H1 (cell line): ENCODE data around the gene PPME1. TPM values are rescaled to one million over a fixed set of nuclear protein-coding genes. Genes with fewer than 3 reads are reported as not detected.

Experiments
- CTCF ChIA-PET: fragments of 300-600 bp; sonication (Branson Sonifier 250); formaldehyde crosslinking; loops from one replicate; lab custom pipeline; 2021; ENCODE audit not compliant: partially characterized antibody; lab: Charles Lee
- POLR2A ChIA-PET: fragments of 300-600 bp; sonication (Branson Sonifier 250); formaldehyde crosslinking; loops from one replicate; lab custom pipeline; 2021; ENCODE audit warnings: inconsistent platforms; ENCODE audit not compliant: partially characterized antibody; lab: Charles Lee
- DNase-seq, 2 experiments: peaks; one replicate each; pipeline versions ENCODE4 v3.0.0 to v3.0.0-alpha.2; 2010 to 2022; ENCODE audit warnings: low spot score in 2 of 2, low read depth in 1 of 2, mixed read lengths in 1 of 2
- FAIRE-seq: peaks from 2 replicates; lab custom pipeline; 2011; peaks lifted over from hg19 to GRCh38; lab: Jason Lieb, UNC
- H2AFZ ChIP-seq: 2 replicates; pipeline ENCODE4 v1.8.1; 2012; ENCODE audit warnings: low read length, inconsistent platforms
- H2AK5ac ChIP-seq: 2 replicates; pipeline ENCODE4 v1.6.1; 2013; ENCODE audit warnings: low read depth, low read length
- H2BK120ac ChIP-seq: replicated peaks from 2 replicates; pipeline ENCODE3; 2013; ENCODE audit warnings: low read depth, low read length, inconsistent platforms
- H2BK12ac ChIP-seq: 2 replicates; pipeline ENCODE4 v1.6.1; 2013; ENCODE audit warnings: low read depth, low read length
- H2BK15ac ChIP-seq: 2 replicates; pipeline ENCODE4 v1.6.1; 2013; ENCODE audit warnings: low read length
- H2BK20ac ChIP-seq: 2 replicates; pipeline ENCODE4 v1.6.1; 2013; ENCODE audit warnings: low read length
- H2BK5ac ChIP-seq: 2 replicates; pipeline ENCODE4 v1.6.1; 2013; ENCODE audit warnings: low read depth, low read length
- H3K14ac ChIP-seq: 2 replicates; pipeline ENCODE4 v1.6.1; 2013; ENCODE audit warnings: inconsistent platforms; ENCODE audit not compliant: insufficient read length
- H3K18ac ChIP-seq: 2 replicates; pipeline ENCODE4 v1.6.1; 2013; ENCODE audit warnings: low read length; ENCODE audit errors: extremely low read depth
- H3K23ac ChIP-seq: 2 replicates; pipeline ENCODE4 v1.6.1; 2013; ENCODE audit warnings: inconsistent platforms; ENCODE audit not compliant: insufficient read length
- H3K23me2 ChIP-seq: 2 replicates; pipeline ENCODE4 v1.6.1; 2013; ENCODE audit warnings: low read depth, low read length
- H3K27ac ChIP-seq: 2 replicates; pipeline ENCODE4 v1.6.1; 2011; ENCODE audit warnings: low read depth, low read length, inconsistent platforms
- H3K27me3 ChIP-seq, 4 experiments: replicated peaks in 1 of 4; 1 replicate in 1 of 4; 2 replicates in 3 of 4; pipeline versions ENCODE4 v1.6.1 to v1.8.1; 2011 to 2013; ENCODE audit warnings: low read length in 3 of 4, mild to moderate bottlenecking in 3 of 4, inconsistent platforms in 2 of 4, mixed read lengths in 2 of 4, moderate library complexity in 1 of 4; ENCODE audit not compliant: control insufficient read depth in 3 of 4, insufficient read depth in 3 of 4; ENCODE audit errors: extremely low read depth in 1 of 4
- H3K36me3 ChIP-seq, 4 experiments: 2 replicates each; pipeline versions ENCODE4 v1.6.1 to v1.8.1; 2011 to 2013; ENCODE audit warnings: mild to moderate bottlenecking in 4 of 4, low read length in 3 of 4, moderate library complexity in 2 of 4, control low read depth in 1 of 4, inconsistent platforms in 1 of 4; ENCODE audit not compliant: insufficient read depth in 4 of 4, control insufficient read depth in 2 of 4
- H3K4ac ChIP-seq: replicated peaks from 2 replicates; pipeline ENCODE3; 2013; ENCODE audit warnings: low read length, low read depth, mixed read lengths, inconsistent platforms; ENCODE audit not compliant: insufficient read length
- H3K4me1 ChIP-seq, 4 experiments: replicated peaks in 1 of 4; 1 replicate in 1 of 4; 2 replicates in 3 of 4; pipeline versions ENCODE4 v1.6.1 to v1.8.1; 2011 to 2013; ENCODE audit warnings: low read length in 3 of 4, inconsistent platforms in 2 of 4, mixed read lengths in 1 of 4; ENCODE audit not compliant: insufficient read depth in 4 of 4, control insufficient read depth in 3 of 4
- H3K4me2 ChIP-seq, 2 experiments: 2 replicates each; pipeline versions ENCODE4 v1.6.1 to v1.8.1; 2011 to 2013; ENCODE audit warnings: low read depth in 2 of 2, low read length in 2 of 2, control low read depth in 1 of 2, inconsistent platforms in 1 of 2, mild to moderate bottlenecking in 1 of 2; ENCODE audit not compliant: insufficient read depth in 1 of 2
- H3K4me3 ChIP-seq, 4 experiments: fragments of 200-600, 300-600 bp in 1 of 4; sonication (generic), shearing (Covaris generic), sonication (Bioruptor Twin) in 1 of 4; 2 replicates each; pipeline versions ENCODE4 v1.5.1 to v1.8.1; 2011 to 2016; ENCODE audit warnings: low read length in 4 of 4, low read depth in 3 of 4, control low read depth in 2 of 4, inconsistent platforms in 2 of 4, mild to moderate bottlenecking in 2 of 4, mixed read lengths in 1 of 4, moderate library complexity in 1 of 4; ENCODE audit not compliant: insufficient read depth in 2 of 4; ENCODE audit errors: extremely low read depth in 1 of 4
- H3K56ac ChIP-seq: replicated peaks from 2 replicates; pipeline ENCODE3; 2013; ENCODE audit warnings: low read depth, mild to moderate bottlenecking, mixed read lengths, low read length, inconsistent platforms; ENCODE audit not compliant: insufficient read length
- H3K79me1 ChIP-seq: 2 replicates; pipeline ENCODE4 v1.6.1; 2013; ENCODE audit warnings: low read depth, low read length, control low read depth
- H3K79me2 ChIP-seq, 2 experiments: 2 replicates each; pipeline versions ENCODE4 v1.6.1 to v1.8.1; 2012 to 2013; ENCODE audit warnings: low read length in 2 of 2, mild to moderate bottlenecking in 2 of 2, inconsistent platforms in 1 of 2; ENCODE audit not compliant: insufficient read depth in 2 of 2, control insufficient read depth in 1 of 2
- H3K9ac ChIP-seq, 4 experiments: replicated peaks in 1 of 4; 1 replicate in 1 of 4; 2 replicates in 3 of 4; pipeline versions ENCODE4 v1.6.1 to v1.8.1; 2011 to 2013; ENCODE audit warnings: low read depth in 3 of 4, low read length in 3 of 4, control low read depth in 2 of 4, mild to moderate bottlenecking in 2 of 4, moderate library complexity in 2 of 4, inconsistent platforms in 1 of 4; ENCODE audit errors: extremely low read depth in 1 of 4
- H3K9me3 ChIP-seq, 2 experiments: 2 replicates each; pipeline versions ENCODE4 v1.6.1 to v1.8.1; 2012 to 2013; ENCODE audit warnings: mild to moderate bottlenecking in 2 of 2, moderate library complexity in 2 of 2, control low read depth in 1 of 2, inconsistent platforms in 1 of 2, low read depth in 1 of 2, low read length in 1 of 2, mixed read lengths in 1 of 2; ENCODE audit not compliant: insufficient read depth in 2 of 2
- H4K20me1 ChIP-seq, 2 experiments: replicated peaks in 1 of 2; 2 replicates each; pipeline versions ENCODE3 to v1.8.1; 2011 to 2013; ENCODE audit warnings: inconsistent platforms in 2 of 2, low read length in 2 of 2, mild to moderate bottlenecking in 1 of 2; ENCODE audit not compliant: insufficient read depth in 2 of 2, control insufficient read depth in 1 of 2
- H4K5ac ChIP-seq: 2 replicates; pipeline ENCODE4 v1.6.1; 2013; ENCODE audit warnings: low read length, low read depth, mixed read lengths, inconsistent platforms; ENCODE audit not compliant: insufficient read length
- H4K8ac ChIP-seq: 2 replicates; pipeline ENCODE4 v1.8.0; 2013; ENCODE audit warnings: mild to moderate bottlenecking, moderate library complexity, low read length, inconsistent platforms; ENCODE audit not compliant: insufficient read depth; ENCODE audit errors: extremely low read depth
- H4K91ac ChIP-seq: replicated peaks from 2 replicates; pipeline ENCODE3; 2013; ENCODE audit warnings: low read length, mixed read lengths, inconsistent platforms; ENCODE audit not compliant: insufficient read length
- CTCF ChIP-seq, 3 experiments: IDR thresholded peaks; 1 replicate in 2 of 3; 2 replicates in 1 of 3; pipeline versions ENCODE4 v1.5.1 to v1.6.1; 2011; ENCODE audit warnings: low read length in 3 of 3, mild to moderate bottlenecking in 3 of 3, inconsistent platforms in 2 of 3, low read depth in 1 of 3, moderate library complexity in 1 of 3; ENCODE audit not compliant: insufficient read depth in 1 of 3; ENCODE audit errors: control extremely low read depth in 1 of 3
- EP300 ChIP-seq, 2 experiments: IDR thresholded peaks; 1 replicate in 1 of 2; 2 replicates in 1 of 2; pipeline ENCODE4 v1.6.1; 2011 to 2012; ENCODE audit warnings: low read depth in 2 of 2, low read length in 2 of 2, mild to moderate bottlenecking in 2 of 2, borderline replicate concordance in 1 of 2, inconsistent platforms in 1 of 2, moderate library complexity in 1 of 2
- GABPA ChIP-seq: IDR thresholded peaks from 2 replicates; pipeline ENCODE4 v1.6.1; 2011; ENCODE audit warnings: mild to moderate bottlenecking, low read length, moderate library complexity, borderline replicate concordance; ENCODE audit not compliant: insufficient read depth
- HDAC6 ChIP-seq: IDR thresholded peaks from one replicate; pipeline ENCODE4 v1.7.1; 2012; ENCODE audit warnings: low read depth, mild to moderate bottlenecking, inconsistent platforms, low read length, moderate library complexity
- MAX ChIP-seq: IDR thresholded peaks from 2 replicates; pipeline ENCODE4 v1.6.1; 2012; ENCODE audit warnings: inconsistent platforms
- NANOG ChIP-seq: IDR thresholded peaks from 2 replicates; pipeline ENCODE4 v1.6.1; 2011; ENCODE audit warnings: low read length, low read depth, mild to moderate bottlenecking, inconsistent platforms; ENCODE audit not compliant: insufficient read depth, poor library complexity, severe bottlenecking
- RBBP5 ChIP-seq: IDR thresholded peaks from 2 replicates; pipeline ENCODE4 v1.7.1; 2012; ENCODE audit warnings: low read depth, mild to moderate bottlenecking, inconsistent platforms, low read length, moderate library complexity, borderline replicate concordance
- polyA plus RNA-seq, 7 experiments: library from polyadenylated mRNA; depleted of rRNA in 3 of 7; stranded (reverse) in 5 of 7; unstranded in 2 of 7; fragments of >200 nt in 5 of 7; fragments of 200-250 nt in 2 of 7; gene quantifications; 1 replicate in 5 of 7; 2 replicates in 1 of 7; 4 replicates in 1 of 7; pipeline versions ENCODE4 v1.2.1 to v1.2.3, GENCODE V29; 2011 to 2013; ENCODE audit warnings: missing spikeins in 2 of 7, mixed read lengths in 2 of 7
- total RNA-seq: library from RNA; stranded (reverse); fragmentation: NEBNext Ultra II Directional; extraction: Animal tissue kit (Norgen Biotek cat#: 25700); gene quantifications from 2 replicates; pipeline ENCODE4 v1.2.1, GENCODE V29; 2021

Gene PPME1
- total and polyA plus RNA-seq, 2 of the 8 experiments (the other 6 are each of a cell fraction or from before 2014, with no cell fraction given), result 55.1 to 64.5 TPM

DNA sequence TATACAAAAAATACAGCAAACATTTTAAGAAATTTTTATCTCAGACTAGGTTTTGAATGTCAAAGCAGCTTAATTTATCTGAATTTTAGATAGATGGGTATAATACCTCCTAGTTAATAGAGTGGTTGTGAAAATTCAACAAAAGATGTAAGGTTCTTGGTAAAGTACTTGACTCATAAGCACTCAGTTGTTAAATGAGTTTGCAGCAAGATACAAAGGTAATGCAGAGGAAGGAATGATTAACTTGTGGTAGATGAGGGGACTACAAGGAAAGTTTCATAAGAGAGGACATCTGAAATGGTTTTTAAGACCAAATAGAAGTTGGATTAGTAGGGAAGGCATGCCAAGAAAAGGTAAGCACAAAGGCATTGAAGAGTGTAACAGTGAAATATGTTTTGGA, 37.4 kb downstream of the PPME1 start:
- no peak for TF ChIP-seq CTCF (IDR thresholded peaks at IDR 0.05; ENCODE audit: control extremely low read depth in 1 of 3, insufficient read depth in 1 of 3, low read depth in 1 of 3, low read length in 3 of 3)
- TF ChIP-seq GABPA, result no peak
- TF ChIP-seq MAX, result no peak
- no peak for TF ChIP-seq RBBP5
- no peak for TF ChIP-seq NANOG
- TF ChIP-seq HDAC6, result no peak
- TF ChIP-seq EP300 (IDR thresholded peaks at IDR 0.05; ENCODE audit: borderline replicate concordance in 1 of 2, low read depth in 2 of 2, low read length in 2 of 2), result no peak
- TF ChIP-seq, all 59 proteins: peak for 0
- Histone ChIP-seq H3K4me2 (no peak overlapping the region), H3K56ac (no peak overlapping the region), H3K23me2 (no peaks in the 10 kb centered on the region), H2BK12ac (no peak overlapping the region), H3K36me3 (peaks cover 0 to 13% (median under 1%) of the 10 kb centered on the region in 4 experiments; a peak in 4 of 8 replicates), H3K4me3 (no peak overlapping the region), H2BK15ac (no peak overlapping the region), H4K5ac (no peak overlapping the region), H3K9ac (no peak overlapping the region), H3K27ac (no peak overlapping the region), H3K14ac (no peak overlapping the region), H4K8ac (no peak overlapping the region), H2BK120ac (no peak overlapping the region), H4K20me1 (no peaks in the 10 kb centered on the region), H3K9me3 (no peaks in the 10 kb centered on the region), H2AK5ac (no peak overlapping the region), H2AFZ (no peak overlapping the region), H4K91ac (no peak overlapping the region), H3K79me2 (no peaks in the 10 kb centered on the region), H2BK5ac (no peak overlapping the region), H3K79me1 (no peaks in the 10 kb centered on the region), H3K27me3 (no peaks in the 10 kb centered on the region), H3K23ac (no peak overlapping the region), H3K4ac (no peak overlapping the region), H3K4me1 (peaks cover 0 to 2% (median 0%) of the 10 kb centered on the region in 4 experiments; a peak in 2 of 7 replicates), H3K18ac (no peak overlapping the region), H2BK20ac (no peak overlapping the region)
- ChIA-PET CTCF (interaction anchor here (0.6 to 3.1 kb wide), 13 partner anchors 9 to 426 kb away, joined by 3 to 14 read pairs (median 3); no protein-coding TSS in a partner anchor), POLR2A (no interaction called here)
- DNase-seq (no peak), FAIRE-seq (no peak)
